ENCODE data around the gene LYRM4.

The LYRM4 gene

GRCh38 chr6:5202941-5203340, 57.8 kb downstream of the LYRM4 start:
- no peak for DNase-seq (ENCODE audit: low read depth)
- no peak for TF ChIP-seq CTCF (conservative IDR thresholded peaks at IDR 0.05; ENCODE audit: low read depth, low read length)
- H3K4me3 ChIP-seq (ENCODE audit: low read length), result no peak overlapping the region

GRCh38 chr6:5202206-5202605, 58.5 kb downstream of the LYRM4 start:
- DNase-seq (ENCODE audit: low read depth), result no peak
- TF ChIP-seq CTCF (conservative IDR thresholded peaks at IDR 0.05; ENCODE audit: low read depth, low read length), result no peak
- H3K4me3 ChIP-seq (ENCODE audit: low read length), result no peak overlapping the region

- no peak for DNase-seq (ENCODE audit: low read depth)
- TF ChIP-seq CTCF (conservative IDR thresholded peaks at IDR 0.05; ENCODE audit: low read depth, low read length), result no peak
- H3K4me3 ChIP-seq (ENCODE audit: low read length), result no peak overlapping the region
Measured at GRCh38 chr6:5201271-5201670, 59.5 kb downstream of the LYRM4 start.

- no peak overlapping the region for H3K4me3 ChIP-seq (ENCODE audit: low read length)
- no peak for DNase-seq (ENCODE audit: low read depth)
- TF ChIP-seq CTCF (conservative IDR thresholded peaks at IDR 0.05; ENCODE audit: low read depth, low read length), result no peak
Measured at GRCh38 chr6:5199702-5200101, 61.0 kb downstream of the LYRM4 start.

GRCh38 chr6:5199283-5199682, 61.5 kb downstream of the LYRM4 start:
- TF ChIP-seq CTCF (conservative IDR thresholded peaks at IDR 0.05; ENCODE audit: low read depth, low read length), result no peak
- DNase-seq (ENCODE audit: low read depth), result no peak
- no peak overlapping the region for H3K4me3 ChIP-seq (ENCODE audit: low read length)

GRCh38 chr6:5197084-5197483, 63.7 kb downstream of the LYRM4 start:
- no peak for DNase-seq (ENCODE audit: low read depth)
- H3K4me3 ChIP-seq (ENCODE audit: low read length), result no peak overlapping the region
- TF ChIP-seq CTCF (conservative IDR thresholded peaks at IDR 0.05; ENCODE audit: low read depth, low read length), result no peak

GRCh38 chr6:5192135-5192794, 68.5 kb downstream of the LYRM4 start:
- no peak for TF ChIP-seq CTCF (conservative IDR thresholded peaks at IDR 0.05; ENCODE audit: low read depth, low read length)
- no peak overlapping the region for H3K4me3 ChIP-seq (ENCODE audit: low read length)
- DNase-seq (ENCODE audit: low read depth), result no peak
